ENCODE measurements around the gene SRSF2. TPM values are rescaled to one million over a fixed set of nuclear protein-coding genes. Genes with fewer than 3 reads are reported as not detected.

SRSF2 gene
- total RNA-seq, 6 experiments from 2014 or later = 179 to 220 (median 215) TPM

- peaks cover 2% of the 10 kb centered on the region for H3K27me3 Mint-ChIP-seq (ENCODE audit: insufficient read depth)
- peaks cover 28% of the 10 kb centered on the region for H3K4me1 Mint-ChIP-seq (ENCODE audit: low read depth)
- peaks cover 10% of the 10 kb centered on the region for H3K36me3 Mint-ChIP-seq (ENCODE audit: low read depth)
- H3K9me3 Mint-ChIP-seq = no peaks in the 10 kb centered on the region
- DNase-seq = no peak
- TF ChIP-seq, protein P1, sequence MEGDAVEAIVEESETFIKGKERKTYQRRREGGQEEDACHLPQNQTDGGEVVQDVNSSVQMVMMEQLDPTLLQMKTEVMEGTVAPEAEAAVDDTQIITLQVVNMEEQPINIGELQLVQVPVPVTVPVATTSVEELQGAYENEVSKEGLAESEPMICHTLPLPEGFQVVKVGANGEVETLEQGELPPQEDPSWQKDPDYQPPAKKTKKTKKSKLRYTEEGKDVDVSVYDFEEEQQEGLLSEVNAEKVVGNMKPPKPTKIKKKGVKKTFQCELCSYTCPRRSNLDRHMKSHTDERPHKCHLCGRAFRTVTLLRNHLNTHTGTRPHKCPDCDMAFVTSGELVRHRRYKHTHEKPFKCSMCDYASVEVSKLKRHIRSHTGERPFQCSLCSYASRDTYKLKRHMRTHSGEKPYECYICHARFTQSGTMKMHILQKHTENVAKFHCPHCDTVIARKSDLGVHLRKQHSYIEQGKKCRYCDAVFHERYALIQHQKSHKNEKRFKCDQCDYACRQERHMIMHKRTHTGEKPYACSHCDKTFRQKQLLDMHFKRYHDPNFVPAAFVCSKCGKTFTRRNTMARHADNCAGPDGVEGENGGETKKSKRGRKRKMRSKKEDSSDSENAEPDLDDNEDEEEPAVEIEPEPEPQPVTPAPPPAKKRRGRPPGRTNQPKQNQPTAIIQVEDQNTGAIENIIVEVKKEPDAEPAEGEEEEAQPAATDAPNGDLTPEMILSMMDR (IDR thresholded peaks at IDR 0.05) = no peak
- H3K4me3 Mint-ChIP-seq = no peak overlapping the region
- H3K27ac Mint-ChIP-seq = no peak overlapping the region
These were observed 51.3 kb downstream of the SRSF2 start for GRCh38 chr17:76685846-76686245.

DNA sequence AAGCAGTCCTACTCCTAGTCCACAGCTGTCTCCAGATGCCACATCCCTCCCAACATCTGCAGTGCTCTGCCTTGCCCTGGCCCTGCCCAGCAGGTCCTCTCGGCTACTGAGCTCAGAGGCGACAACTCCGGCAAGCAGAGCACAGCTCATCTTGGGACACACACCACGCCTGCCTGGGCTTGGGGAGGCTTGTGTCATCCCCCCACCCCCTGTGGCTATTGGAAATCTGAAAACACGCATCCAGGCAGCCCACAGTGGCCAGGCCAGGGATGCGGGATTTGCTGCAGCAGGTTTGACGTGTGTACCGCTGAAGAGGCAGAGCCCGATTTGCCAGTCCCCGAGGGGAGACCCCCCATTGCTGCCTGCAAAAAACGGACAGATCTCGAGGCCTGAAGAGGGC, 51.8 kb downstream of the SRSF2 start:
- Mint-ChIP-seq H3K9me3 (no peaks in the 10 kb centered on the region), H3K27me3 (ENCODE audit: insufficient read depth) (peaks cover 2% of the 10 kb centered on the region), H3K36me3 (ENCODE audit: low read depth) (peaks cover 12% of the 10 kb centered on the region), H3K4me3 (no peak overlapping the region), H3K27ac (no peak overlapping the region), H3K4me1 (ENCODE audit: low read depth) (peaks cover 28% of the 10 kb centered on the region)
- TF ChIP-seq, protein P1 (IDR thresholded peaks at IDR 0.05) = no peak
- DNase-seq = no peak

DNA sequence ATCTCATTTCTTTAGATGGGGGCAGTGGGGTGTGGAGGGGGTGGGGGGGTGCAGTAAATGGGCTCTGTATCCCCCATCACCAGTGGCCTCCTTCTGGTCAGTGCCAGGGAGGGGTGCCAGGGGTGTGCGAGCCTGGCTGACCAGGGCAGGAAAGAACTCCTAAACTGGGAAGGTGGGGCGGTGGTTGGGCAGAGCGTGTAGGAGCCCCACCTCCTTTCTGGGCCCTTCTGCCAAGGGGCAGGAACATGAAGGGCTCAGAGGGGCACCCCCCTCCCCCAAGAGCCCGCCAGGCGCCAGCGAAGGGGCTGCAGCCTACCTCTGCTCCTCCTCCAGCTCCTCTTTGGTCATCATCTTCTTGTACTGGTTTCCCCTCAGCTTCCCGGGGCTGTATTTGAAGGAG, 52.4 kb downstream of the SRSF2 start:
- H3K27ac Mint-ChIP-seq = no peak overlapping the region
- TF ChIP-seq, protein P1 (IDR thresholded peaks at IDR 0.05) = no peak
- H3K36me3 Mint-ChIP-seq (ENCODE audit: low read depth) = peaks cover 15% of the 10 kb centered on the region
- H3K9me3 Mint-ChIP-seq = no peaks in the 10 kb centered on the region
- H3K27me3 Mint-ChIP-seq (ENCODE audit: insufficient read depth) = peaks cover 2% of the 10 kb centered on the region
- DNase-seq = no peak
- H3K4me1 Mint-ChIP-seq (ENCODE audit: low read depth) = peaks cover 28% of the 10 kb centered on the region
- H3K4me3 Mint-ChIP-seq = no peak overlapping the region

Small RNAs within 50 kb of the gene (microRNA-seq; reads per million reads assigned to microRNA genes)
- 7.7 reads per million, percentile 2 among the genes with 10 or more reads in this experiment for gene MIR636

Other genes with a start within 250 kb of the SRSF2 start
- 10 to 100 TPM in 2 of 6 experiments, 1 to 10 TPM in 4; 7.1 to 13.1 (median 9.4) TPM for gene RHBDF2, start 235.9 kb downstream of the SRSF2 start, total RNA-seq (2021; fragmentation: NEBNext Ultra II Directional; extraction: Animal tissue kit (Norgen Biotek cat#: 25700))
- under 1 TPM; 0.26 to 0.66 (median 0.33) TPM for gene CYGB, start 199.6 kb downstream of the SRSF2 start, total RNA-seq (2021; fragmentation: NEBNext Ultra II Directional; extraction: Animal tissue kit (Norgen Biotek cat#: 25700))
- not detected for gene PRCD, start 197.3 kb downstream of the SRSF2 start, total RNA-seq (2021; fragmentation: NEBNext Ultra II Directional; extraction: Animal tissue kit (Norgen Biotek cat#: 25700))
- gene ST6GALNAC2, start 151.5 kb downstream of the SRSF2 start, total RNA-seq (2021; fragmentation: NEBNext Ultra II Directional; extraction: Animal tissue kit (Norgen Biotek cat#: 25700)) = under 1 TPM in 5 of 6 experiments, not detected in 1; 0.20 to 0.71 (median 0.34) TPM
- gene ST6GALNAC1, start 93.6 kb downstream of the SRSF2 start, total RNA-seq (2021; fragmentation: NEBNext Ultra II Directional; extraction: Animal tissue kit (Norgen Biotek cat#: 25700)) = not detected
- gene MXRA7, start 26.4 kb downstream of the SRSF2 start, total RNA-seq (2021; fragmentation: NEBNext Ultra II Directional; extraction: Animal tissue kit (Norgen Biotek cat#: 25700)) = 100 to 1,000 TPM; 180 to 259 (median 192) TPM
- gene JMJD6, start 10.7 kb downstream of the SRSF2 start, total RNA-seq (2021; fragmentation: NEBNext Ultra II Directional; extraction: Animal tissue kit (Norgen Biotek cat#: 25700)) = 10 to 100 TPM; 32.9 to 44.3 (median 37.3) TPM
- 10 to 100 TPM; 30.1 to 32.8 (median 31.1) TPM for gene METTL23, start 10.5 kb downstream of the SRSF2 start, total RNA-seq (2021; fragmentation: NEBNext Ultra II Directional; extraction: Animal tissue kit (Norgen Biotek cat#: 25700))
- gene MFSD11, start 788 bp upstream of the SRSF2 start, total RNA-seq (2021; fragmentation: NEBNext Ultra II Directional; extraction: Animal tissue kit (Norgen Biotek cat#: 25700)) = 10 to 100 TPM; 16.1 to 23.4 (median 20.7) TPM
- gene MGAT5B, start 131.1 kb upstream of the SRSF2 start, total RNA-seq (2021; fragmentation: NEBNext Ultra II Directional; extraction: Animal tissue kit (Norgen Biotek cat#: 25700)) = 1 to 10 TPM; 1.5 to 2.3 (median 1.8) TPM

All from HFFc6 (cell line).